IMR-90 (cell line): ENCODE measurements around the gene USP26. TPM values are rescaled to one million over a fixed set of nuclear protein-coding genes. Genes with fewer than 3 reads are reported as not detected.

ENCODE experiments used
- ATAC-seq: fragments of 200-7000 bp; cut with Tn5 transposase; 2 replicates; pipeline ENCODE4 v1.9.1; 2020; ENCODE audit warnings: low read depth, mild to moderate bottlenecking, moderate library complexity
- BruUV-seq: library from RNA; stranded (reverse); fragments of 400-500 nt; replicated peaks from 2 replicates; lab custom pipeline; 2021; lab: Mats Ljungman, UMichigan
- CTCF ChIA-PET: fragments of 300-600 bp; formaldehyde crosslinking; extraction: SDS; loops from one replicate; lab custom pipeline; 2021; ENCODE audit warnings: antibody characterized with exemption; lab: Yijun Ruan, JAX
- POLR2A ChIA-PET: fragments of 300-600 bp; sonication (Branson Sonifier 250); formaldehyde crosslinking; loops from one replicate; lab custom pipeline; 2022; ENCODE audit warnings: antibody characterized with exemption; ENCODE audit not compliant: unreplicated experiment; lab: Charles Lee
- DNase-seq: peaks from one replicate; pipeline ENCODE4 v3.0.0; 2013
- H2AFZ ChIP-seq: replicated peaks from 2 replicates; pipeline ENCODE3; 2013; ENCODE audit warnings: low read length, mild to moderate bottlenecking; ENCODE audit not compliant: poor library complexity
- H2AK5ac ChIP-seq: 2 replicates; pipeline ENCODE4 v1.6.1; 2013; ENCODE audit warnings: low read depth, low read length, inconsistent platforms
- H2AK9ac ChIP-seq: replicated peaks from 2 replicates; pipeline ENCODE3; 2013; ENCODE audit warnings: mild to moderate bottlenecking, low read depth, low read length, moderate library complexity; ENCODE audit not compliant: poor library complexity
- H2BK120ac ChIP-seq: 2 replicates; pipeline ENCODE4 v1.6.1; 2013; ENCODE audit warnings: low read depth, low read length, inconsistent platforms
- H2BK15ac ChIP-seq: 3 replicates; pipeline ENCODE4 v1.6.1; 2013; ENCODE audit warnings: low read depth, low read length, inconsistent platforms
- H2BK20ac ChIP-seq: 2 replicates; pipeline ENCODE4 v1.6.1; 2013; ENCODE audit warnings: low read depth, mild to moderate bottlenecking, inconsistent platforms, low read length, moderate library complexity
- H2BK5ac ChIP-seq: 2 replicates; pipeline ENCODE4 v1.6.1; 2013; ENCODE audit warnings: mild to moderate bottlenecking, low read depth, low read length, inconsistent platforms; ENCODE audit not compliant: poor library complexity, severe bottlenecking
- H3K14ac ChIP-seq: replicated peaks from 2 replicates; pipeline ENCODE4 v1.6.1; 2013; ENCODE audit warnings: low read depth, low read length, inconsistent platforms
- H3K18ac ChIP-seq: 2 replicates; pipeline ENCODE4 v1.6.1; 2013; ENCODE audit warnings: low read depth, low read length, control low read depth
- H3K23ac ChIP-seq: 2 replicates; pipeline ENCODE4 v1.6.1; 2013; ENCODE audit warnings: low read depth, low read length, inconsistent platforms
- H3K27ac ChIP-seq: 2 replicates; pipeline ENCODE4 v1.5.1; 2013; ENCODE audit warnings: mild to moderate bottlenecking, control low read depth, low read length; ENCODE audit not compliant: insufficient read depth
- H3K27me3 ChIP-seq: 2 replicates; pipeline ENCODE4 v1.6.1; 2013; ENCODE audit warnings: low read length; ENCODE audit not compliant: control insufficient read depth, insufficient read depth
- H3K36me3 ChIP-seq: 2 replicates; pipeline ENCODE4 v1.6.1; 2013; ENCODE audit warnings: low read length, mixed read lengths; ENCODE audit not compliant: control insufficient read depth, insufficient read depth
- H3K4ac ChIP-seq: 2 replicates; pipeline ENCODE4 v1.6.1; 2013; ENCODE audit warnings: low read depth, low read length, inconsistent platforms
- H3K4me1 ChIP-seq: 2 replicates; pipeline ENCODE4 v1.6.1; 2013; ENCODE audit warnings: low read length, mixed read lengths; ENCODE audit not compliant: control insufficient read depth, insufficient read depth
- H3K4me2 ChIP-seq: 2 replicates; pipeline ENCODE4 v1.6.1; 2013; ENCODE audit warnings: low read depth, mild to moderate bottlenecking, control low read depth, low read length, moderate library complexity
- H3K4me3 ChIP-seq: 2 replicates; pipeline ENCODE4 v1.5.1; 2013; ENCODE audit warnings: low read depth, mild to moderate bottlenecking, control low read depth, low read length, moderate library complexity; ENCODE audit not compliant: insufficient read depth
- H3K56ac ChIP-seq: 2 replicates; pipeline ENCODE4 v1.6.1; 2013; ENCODE audit warnings: low read length, inconsistent platforms; ENCODE audit not compliant: insufficient read depth; ENCODE audit errors: extremely low read depth
- H3K79me1 ChIP-seq, 2 experiments: 2 replicates each; pipeline ENCODE4 v1.6.1; 2013; ENCODE audit warnings: low read length in 2 of 2, inconsistent platforms in 1 of 2, low read depth in 1 of 2
- H3K9ac ChIP-seq: 2 replicates; pipeline ENCODE4 v1.6.1; 2013; ENCODE audit warnings: low read depth, low read length, control low read depth
- H3K9me1 ChIP-seq: 2 replicates; pipeline ENCODE4 v1.6.1; 2013; ENCODE audit warnings: low read length, inconsistent platforms; ENCODE audit not compliant: insufficient read depth
- H3K9me3 ChIP-seq: 2 replicates; pipeline ENCODE4 v1.6.1; 2013; ENCODE audit warnings: low read length; ENCODE audit not compliant: control insufficient read depth, insufficient read depth
- H4K20me1 ChIP-seq: 2 replicates; pipeline ENCODE4 v1.6.1; 2013; ENCODE audit warnings: low read length, inconsistent platforms; ENCODE audit not compliant: insufficient read depth
- H4K5ac ChIP-seq: 2 replicates; pipeline ENCODE4 v1.6.1; 2013; ENCODE audit warnings: mild to moderate bottlenecking, low read depth, low read length, control low read depth
- H4K8ac ChIP-seq, 2 experiments: 2 replicates each; pipeline ENCODE4 v1.6.1; 2013; ENCODE audit warnings: low read depth in 2 of 2, low read length in 2 of 2, control low read depth in 1 of 2, inconsistent platforms in 1 of 2
- H4K91ac ChIP-seq: 2 replicates; pipeline ENCODE4 v1.6.1; 2013; ENCODE audit warnings: low read depth, low read length, inconsistent platforms; ENCODE audit not compliant: insufficient read depth
- BHLHE40 ChIP-seq: fragments of 150-350 bp; IDR thresholded peaks from 2 replicates; pipeline ENCODE4 v1.6.1; 2016; ENCODE audit warnings: mild to moderate bottlenecking, low read depth, low read length
- CEBPB ChIP-seq: IDR thresholded peaks from 2 replicates; pipeline ENCODE4 v1.6.1; 2012; ENCODE audit warnings: low read depth, low read length, improper control_type of control experiment
- CHD1 ChIP-seq: IDR thresholded peaks from 2 replicates; pipeline ENCODE4 v1.6.1; 2012; ENCODE audit warnings: low read depth, low read length, improper control_type of control experiment
- CTCF ChIP-seq: conservative IDR thresholded peaks from 2 replicates; pipeline ENCODE4 v1.5.1; 2012; ENCODE audit warnings: mild to moderate bottlenecking, low read depth, low read length, improper control_type of control experiment
- ELK1 ChIP-seq: fragments of 150-350 bp; IDR thresholded peaks from 2 replicates; pipeline ENCODE4 v1.6.1; 2016; ENCODE audit warnings: low read depth, mild to moderate bottlenecking, low read length, moderate library complexity, borderline replicate concordance
- FOS ChIP-seq: fragments of 150-350 bp; IDR thresholded peaks from 2 replicates; pipeline ENCODE4 v1.6.1; 2016; ENCODE audit warnings: low read depth, low read length
- MAFK ChIP-seq: IDR thresholded peaks from 2 replicates; pipeline ENCODE4 v1.6.1; 2012; ENCODE audit warnings: low read depth, low read length, improper control_type of control experiment
- MAZ ChIP-seq: IDR thresholded peaks from 2 replicates; pipeline ENCODE4 v1.6.1; 2012; ENCODE audit warnings: low read depth, mild to moderate bottlenecking, low read length, improper control_type of control experiment, moderate library complexity, borderline replicate concordance
- MXI1 ChIP-seq: IDR thresholded peaks from 2 replicates; pipeline ENCODE4 v1.6.1; 2012; ENCODE audit warnings: low read depth, mild to moderate bottlenecking, low read length, moderate library complexity, borderline replicate concordance
- NFE2L2 ChIP-seq: fragments of 150-350 bp; IDR thresholded peaks from 2 replicates; pipeline ENCODE4 v1.6.1; 2016; ENCODE audit warnings: low read depth, mild to moderate bottlenecking, low read length
- POLR2A ChIP-seq: IDR thresholded peaks from 2 replicates; pipeline ENCODE4 v1.6.1; 2012; ENCODE audit warnings: mild to moderate bottlenecking, low read depth, low read length
- RAD21 ChIP-seq: IDR thresholded peaks from 2 replicates; pipeline ENCODE4 v1.6.1; 2012; ENCODE audit warnings: low read length, improper control_type of control experiment
- RCOR1 ChIP-seq: IDR thresholded peaks from 2 replicates; pipeline ENCODE4 v1.6.1; 2012; ENCODE audit warnings: mild to moderate bottlenecking, low read length, improper control_type of control experiment; ENCODE audit not compliant: insufficient replicate concordance
- RFX5 ChIP-seq: IDR thresholded peaks from 2 replicates; pipeline ENCODE4 v1.8.0; 2012; ENCODE audit warnings: low read depth, mild to moderate bottlenecking, low read length, moderate library complexity
- SMC3 ChIP-seq: fragments of 150-350 bp; IDR thresholded peaks from 2 replicates; pipeline ENCODE4 v1.6.1; 2016; ENCODE audit warnings: low read depth, mild to moderate bottlenecking, antibody characterized with exemption, low read length, moderate library complexity
- USF2 ChIP-seq: fragments of 150-350 bp; IDR thresholded peaks from 2 replicates; pipeline ENCODE4 v1.6.1; 2017; ENCODE audit warnings: mild to moderate bottlenecking, antibody characterized with exemption, low read length, low read depth
- WGBS, 2 experiments: methylation state at CpG; one replicate each; pipeline versions ENCODE4 v1.1.5 to v1.1.7; 2013; ENCODE audit warnings: missing lambda C conversion rate in 2 of 2; ENCODE audit not compliant: insufficient read length in 1 of 2; ENCODE audit errors: extremely low coverage in 2 of 2; 5-methylcytosine and 5-hydroxymethylcytosine counted together
- dilution Hi-C: fragments of 300-500 bp; cut with HindIII; formaldehyde crosslinking; loops from one replicate; pipeline ENCODE4 v1.14.3; 2018; ENCODE audit warnings: low sequenced_read_pairs; ENCODE audit not compliant: unreplicated experiment
- in situ Hi-C: fragments of 300-500 bp; cut with MboI; formaldehyde crosslinking; loops from 3 replicates; pipeline ENCODE4 v1.14.3; 2019; ENCODE audit warnings: low sequenced_read_pairs, inconsistent platforms, mixed read lengths
- intact Hi-C: fragments of 100-400 bp; cut with micrococcal nuclease; formaldehyde crosslinking; loops from 2 replicates; pipeline ENCODE4 v1.10.0; 2022
- polyA plus RNA-seq, 3 experiments: library from polyadenylated mRNA; depleted of rRNA; stranded (reverse); fragments of >200 nt; gene quantifications; 2 replicates each; pipeline ENCODE4 v1.2.3, GENCODE V29; 2012; ENCODE audit warnings: low replicate concordance in 1 of 3
- total RNA-seq: library from RNA; depleted of rRNA; stranded (reverse); fragments of >200 nt; gene quantifications from 2 replicates; pipeline ENCODE4 v1.2.3, GENCODE V29; 2012

Gene USP26
- total and polyA plus RNA-seq, 2 of the 4 experiments (the other 2 are of a cell fraction), result not detected

- CTCF ChIA-PET, result no interaction called here
- in situ Hi-C loops, result no loop called here
These were observed 48.2 kb downstream of the USP26 start for GRCh38 chrX:133048751-133049150.

More at GRCh38 chrX:133048751-133049150, 48.2 kb downstream of the USP26 start:
- Histone ChIP-seq H2AK5ac (no peak overlapping the region), H3K79me1 (no peaks in the 10 kb centered on the region), H3K9ac (no peak overlapping the region), H3K27ac (no peak overlapping the region), H3K4me1 (no peaks in the 10 kb centered on the region), H3K56ac (no peak overlapping the region), H3K14ac (no peak overlapping the region), H4K8ac (no peak overlapping the region), H3K9me1 (no peaks in the 10 kb centered on the region), H4K20me1 (no peaks in the 10 kb centered on the region), H3K4ac (no peak overlapping the region), H3K4me3 (no peak overlapping the region), H3K4me2 (no peak overlapping the region), H2AK9ac (no peak overlapping the region), H3K36me3 (no peaks in the 10 kb centered on the region), H3K23ac (no peak overlapping the region), H3K9me3 (no peaks in the 10 kb centered on the region), H2AFZ (no peak overlapping the region), H2BK20ac (no peak overlapping the region), H3K27me3 (no peaks in the 10 kb centered on the region; the same call in 1 of the 2 replicates), H3K18ac (no peak overlapping the region), H2BK120ac (no peak overlapping the region), H2BK15ac (no peak overlapping the region), H4K5ac (no peak overlapping the region), H2BK5ac (no peak overlapping the region), H4K91ac (no peak overlapping the region)
- no TSS peak for BruUV-seq
- DNase-seq, result no peak
- intact Hi-C loops (no loop called here), dilution Hi-C loops (no loop called here)
- no peak for ATAC-seq
- POLR2A ChIA-PET, result no interaction called here
- WGBS, 2 experiments, result no CpG with 5 or more reads among the region's 5 CpGs
- TF ChIP-seq CHD1, result no peak
- TF ChIP-seq POLR2A, result no peak
- TF ChIP-seq RAD21, result no peak
- TF ChIP-seq CEBPB, result no peak
- TF ChIP-seq FOS, result no peak
- TF ChIP-seq MXI1, result no peak
- TF ChIP-seq ELK1, result no peak
- TF ChIP-seq NFE2L2, result no peak
- TF ChIP-seq MAZ, result no peak
- no peak for TF ChIP-seq CTCF
- no peak for TF ChIP-seq MAFK
- no peak for TF ChIP-seq SMC3
- TF ChIP-seq RCOR1, result no peak
- TF ChIP-seq RFX5, result no peak
- no peak for TF ChIP-seq BHLHE40
- no peak for TF ChIP-seq USF2
